IMR-90 (cell line): ENCODE data around the gene TCF4. TPM values are rescaled to one million over a fixed set of nuclear protein-coding genes. Genes with fewer than 3 reads are reported as not detected.

Source experiments
- ATAC-seq: fragments of 200-7000 bp; cut with Tn5 transposase; 2 replicates; pipeline ENCODE4 v1.9.1; 2020; ENCODE audit warnings: low read depth, mild to moderate bottlenecking, moderate library complexity
- BruUV-seq: library from RNA; stranded (reverse); fragments of 400-500 nt; replicated peaks from 2 replicates; lab custom pipeline; 2021; lab: Mats Ljungman, UMichigan
- CTCF ChIA-PET: fragments of 300-600 bp; formaldehyde crosslinking; extraction: SDS; loops from one replicate; lab custom pipeline; 2021; ENCODE audit warnings: antibody characterized with exemption; lab: Yijun Ruan, JAX
- POLR2A ChIA-PET: fragments of 300-600 bp; sonication (Branson Sonifier 250); formaldehyde crosslinking; loops from one replicate; lab custom pipeline; 2022; ENCODE audit warnings: antibody characterized with exemption; ENCODE audit not compliant: unreplicated experiment; lab: Charles Lee
- DNase-seq: peaks from one replicate; pipeline ENCODE4 v3.0.0; 2013
- H2AFZ ChIP-seq: replicated peaks from 2 replicates; pipeline ENCODE3; 2013; ENCODE audit warnings: low read length, mild to moderate bottlenecking; ENCODE audit not compliant: poor library complexity
- H2AK5ac ChIP-seq: 2 replicates; pipeline ENCODE4 v1.6.1; 2013; ENCODE audit warnings: low read depth, low read length, inconsistent platforms
- H2AK9ac ChIP-seq: replicated peaks from 2 replicates; pipeline ENCODE3; 2013; ENCODE audit warnings: mild to moderate bottlenecking, low read depth, low read length, moderate library complexity; ENCODE audit not compliant: poor library complexity
- H2BK120ac ChIP-seq: 2 replicates; pipeline ENCODE4 v1.6.1; 2013; ENCODE audit warnings: low read depth, low read length, inconsistent platforms
- H2BK15ac ChIP-seq: 3 replicates; pipeline ENCODE4 v1.6.1; 2013; ENCODE audit warnings: low read depth, low read length, inconsistent platforms
- H2BK20ac ChIP-seq: 2 replicates; pipeline ENCODE4 v1.6.1; 2013; ENCODE audit warnings: low read depth, mild to moderate bottlenecking, inconsistent platforms, low read length, moderate library complexity
- H2BK5ac ChIP-seq: 2 replicates; pipeline ENCODE4 v1.6.1; 2013; ENCODE audit warnings: mild to moderate bottlenecking, low read depth, low read length, inconsistent platforms; ENCODE audit not compliant: poor library complexity, severe bottlenecking
- H3K14ac ChIP-seq: replicated peaks from 2 replicates; pipeline ENCODE4 v1.6.1; 2013; ENCODE audit warnings: low read depth, low read length, inconsistent platforms
- H3K18ac ChIP-seq: 2 replicates; pipeline ENCODE4 v1.6.1; 2013; ENCODE audit warnings: low read depth, low read length, control low read depth
- H3K23ac ChIP-seq: 2 replicates; pipeline ENCODE4 v1.6.1; 2013; ENCODE audit warnings: low read depth, low read length, inconsistent platforms
- H3K27ac ChIP-seq: 2 replicates; pipeline ENCODE4 v1.5.1; 2013; ENCODE audit warnings: mild to moderate bottlenecking, control low read depth, low read length; ENCODE audit not compliant: insufficient read depth
- H3K27me3 ChIP-seq: 2 replicates; pipeline ENCODE4 v1.6.1; 2013; ENCODE audit warnings: low read length; ENCODE audit not compliant: control insufficient read depth, insufficient read depth
- H3K36me3 ChIP-seq: 2 replicates; pipeline ENCODE4 v1.6.1; 2013; ENCODE audit warnings: low read length, mixed read lengths; ENCODE audit not compliant: control insufficient read depth, insufficient read depth
- H3K4ac ChIP-seq: 2 replicates; pipeline ENCODE4 v1.6.1; 2013; ENCODE audit warnings: low read depth, low read length, inconsistent platforms
- H3K4me1 ChIP-seq: 2 replicates; pipeline ENCODE4 v1.6.1; 2013; ENCODE audit warnings: low read length, mixed read lengths; ENCODE audit not compliant: control insufficient read depth, insufficient read depth
- H3K4me2 ChIP-seq: 2 replicates; pipeline ENCODE4 v1.6.1; 2013; ENCODE audit warnings: low read depth, mild to moderate bottlenecking, control low read depth, low read length, moderate library complexity
- H3K4me3 ChIP-seq: 2 replicates; pipeline ENCODE4 v1.5.1; 2013; ENCODE audit warnings: low read depth, mild to moderate bottlenecking, control low read depth, low read length, moderate library complexity; ENCODE audit not compliant: insufficient read depth
- H3K56ac ChIP-seq: 2 replicates; pipeline ENCODE4 v1.6.1; 2013; ENCODE audit warnings: low read length, inconsistent platforms; ENCODE audit not compliant: insufficient read depth; ENCODE audit errors: extremely low read depth
- H3K79me1 ChIP-seq, 2 experiments: 2 replicates each; pipeline ENCODE4 v1.6.1; 2013; ENCODE audit warnings: low read length in 2 of 2, inconsistent platforms in 1 of 2, low read depth in 1 of 2
- H3K9ac ChIP-seq: 2 replicates; pipeline ENCODE4 v1.6.1; 2013; ENCODE audit warnings: low read depth, low read length, control low read depth
- H3K9me1 ChIP-seq: 2 replicates; pipeline ENCODE4 v1.6.1; 2013; ENCODE audit warnings: low read length, inconsistent platforms; ENCODE audit not compliant: insufficient read depth
- H3K9me3 ChIP-seq: 2 replicates; pipeline ENCODE4 v1.6.1; 2013; ENCODE audit warnings: low read length; ENCODE audit not compliant: control insufficient read depth, insufficient read depth
- H4K20me1 ChIP-seq: 2 replicates; pipeline ENCODE4 v1.6.1; 2013; ENCODE audit warnings: low read length, inconsistent platforms; ENCODE audit not compliant: insufficient read depth
- H4K5ac ChIP-seq: 2 replicates; pipeline ENCODE4 v1.6.1; 2013; ENCODE audit warnings: mild to moderate bottlenecking, low read depth, low read length, control low read depth
- H4K8ac ChIP-seq, 2 experiments: 2 replicates each; pipeline ENCODE4 v1.6.1; 2013; ENCODE audit warnings: low read depth in 2 of 2, low read length in 2 of 2, control low read depth in 1 of 2, inconsistent platforms in 1 of 2
- H4K91ac ChIP-seq: 2 replicates; pipeline ENCODE4 v1.6.1; 2013; ENCODE audit warnings: low read depth, low read length, inconsistent platforms; ENCODE audit not compliant: insufficient read depth
- BHLHE40 ChIP-seq: fragments of 150-350 bp; IDR thresholded peaks from 2 replicates; pipeline ENCODE4 v1.6.1; 2016; ENCODE audit warnings: mild to moderate bottlenecking, low read depth, low read length
- CEBPB ChIP-seq: IDR thresholded peaks from 2 replicates; pipeline ENCODE4 v1.6.1; 2012; ENCODE audit warnings: low read depth, low read length, improper control_type of control experiment
- CHD1 ChIP-seq: IDR thresholded peaks from 2 replicates; pipeline ENCODE4 v1.6.1; 2012; ENCODE audit warnings: low read depth, low read length, improper control_type of control experiment
- CTCF ChIP-seq: conservative IDR thresholded peaks from 2 replicates; pipeline ENCODE4 v1.5.1; 2012; ENCODE audit warnings: mild to moderate bottlenecking, low read depth, low read length, improper control_type of control experiment
- MAFK ChIP-seq: IDR thresholded peaks from 2 replicates; pipeline ENCODE4 v1.6.1; 2012; ENCODE audit warnings: low read depth, low read length, improper control_type of control experiment
- MAZ ChIP-seq: IDR thresholded peaks from 2 replicates; pipeline ENCODE4 v1.6.1; 2012; ENCODE audit warnings: low read depth, mild to moderate bottlenecking, low read length, improper control_type of control experiment, moderate library complexity, borderline replicate concordance
- MXI1 ChIP-seq: IDR thresholded peaks from 2 replicates; pipeline ENCODE4 v1.6.1; 2012; ENCODE audit warnings: low read depth, mild to moderate bottlenecking, low read length, moderate library complexity, borderline replicate concordance
- NFE2L2 ChIP-seq: fragments of 150-350 bp; IDR thresholded peaks from 2 replicates; pipeline ENCODE4 v1.6.1; 2016; ENCODE audit warnings: low read depth, mild to moderate bottlenecking, low read length
- RAD21 ChIP-seq: IDR thresholded peaks from 2 replicates; pipeline ENCODE4 v1.6.1; 2012; ENCODE audit warnings: low read length, improper control_type of control experiment
- RCOR1 ChIP-seq: IDR thresholded peaks from 2 replicates; pipeline ENCODE4 v1.6.1; 2012; ENCODE audit warnings: mild to moderate bottlenecking, low read length, improper control_type of control experiment; ENCODE audit not compliant: insufficient replicate concordance
- RFX5 ChIP-seq: IDR thresholded peaks from 2 replicates; pipeline ENCODE4 v1.8.0; 2012; ENCODE audit warnings: low read depth, mild to moderate bottlenecking, low read length, moderate library complexity
- SMC3 ChIP-seq: fragments of 150-350 bp; IDR thresholded peaks from 2 replicates; pipeline ENCODE4 v1.6.1; 2016; ENCODE audit warnings: low read depth, mild to moderate bottlenecking, antibody characterized with exemption, low read length, moderate library complexity
- USF2 ChIP-seq: fragments of 150-350 bp; IDR thresholded peaks from 2 replicates; pipeline ENCODE4 v1.6.1; 2017; ENCODE audit warnings: mild to moderate bottlenecking, antibody characterized with exemption, low read length, low read depth
- WGBS, 2 experiments: methylation state at CpG; one replicate each; pipeline versions ENCODE4 v1.1.5 to v1.1.7; 2013; ENCODE audit warnings: missing lambda C conversion rate in 2 of 2; ENCODE audit not compliant: insufficient read length in 1 of 2; ENCODE audit errors: extremely low coverage in 2 of 2; 5-methylcytosine and 5-hydroxymethylcytosine counted together
- dilution Hi-C: fragments of 300-500 bp; cut with HindIII; formaldehyde crosslinking; loops from one replicate; pipeline ENCODE4 v1.14.3; 2018; ENCODE audit warnings: low sequenced_read_pairs; ENCODE audit not compliant: unreplicated experiment
- in situ Hi-C: fragments of 300-500 bp; cut with MboI; formaldehyde crosslinking; loops from 3 replicates; pipeline ENCODE4 v1.14.3; 2019; ENCODE audit warnings: low sequenced_read_pairs, inconsistent platforms, mixed read lengths
- intact Hi-C: fragments of 100-400 bp; cut with micrococcal nuclease; formaldehyde crosslinking; loops from 2 replicates; pipeline ENCODE4 v1.10.0; 2022
- polyA plus RNA-seq, 3 experiments: library from polyadenylated mRNA; depleted of rRNA; stranded (reverse); fragments of >200 nt; gene quantifications; 2 replicates each; pipeline ENCODE4 v1.2.3, GENCODE V29; 2012; ENCODE audit warnings: low replicate concordance in 1 of 3
- total RNA-seq: library from RNA; depleted of rRNA; stranded (reverse); fragments of >200 nt; gene quantifications from 2 replicates; pipeline ENCODE4 v1.2.3, GENCODE V29; 2012

Gene TCF4
- total and polyA plus RNA-seq, 2 of the 4 experiments (the other 2 are of a cell fraction): 30.0 to 87.1 TPM

GRCh38 chr18:55585065-55585919 is 2.7 kb downstream of the TCF4 start (continued):
- TF ChIP-seq MAZ (no peak), RAD21 (no peak), RFX5 (no peak)

- peak overlapping the region; percentile 97 for H3K4me2 ChIP-seq
- peaks cover 2% of the 10 kb centered on the region; the same call in 1 of the 2 replicates for H3K36me3 ChIP-seq
- BruUV-seq: no TSS peak
- DNase-seq: no peak
- H3K14ac ChIP-seq: no peak overlapping the region; the same call in 1 of the 2 replicates
- H4K91ac ChIP-seq: no peak overlapping the region
- no peak overlapping the region for H4K8ac ChIP-seq
- no CpG with 5 or more reads among the region's 2 CpGs for WGBS, 2 experiments
- no peak for ATAC-seq
- H2AFZ ChIP-seq: no peak overlapping the region
- H4K20me1 ChIP-seq: no peaks in the 10 kb centered on the region
- no peak overlapping the region for H3K4ac ChIP-seq
- no peak overlapping the region for H2BK20ac ChIP-seq
- H3K9me1 ChIP-seq: 0 out of 2 replicates have a peak, but pooled peaks cover 3% of the 10 kb centered on the region
- no peaks in the 10 kb centered on the region for H3K9me3 ChIP-seq
- CTCF ChIA-PET: no interaction called here
- H3K27me3 ChIP-seq: no peaks in the 10 kb centered on the region
- intact Hi-C loops (loop anchor here (10.0 kb wide), 1 partner anchor 651 kb away; no protein-coding TSS in a partner anchor), dilution Hi-C loops (no loop called here), in situ Hi-C loops (loop anchor here (10.0 kb wide), 1 partner anchor 349 kb away; no protein-coding TSS in a partner anchor)
- H2AK9ac ChIP-seq: no peak overlapping the region
- no peak overlapping the region for H4K5ac ChIP-seq
- no peak overlapping the region for H2BK120ac ChIP-seq
- H3K4me1 ChIP-seq: peaks cover 6% of the 10 kb centered on the region; the same call in 1 of the 2 replicates
- H2BK15ac ChIP-seq: no peak overlapping the region
- H3K56ac ChIP-seq: no peak overlapping the region
- POLR2A ChIA-PET: no interaction called here
- H3K27ac ChIP-seq: no peak overlapping the region
- H3K23ac ChIP-seq: no peak overlapping the region
- no peak overlapping the region for H3K18ac ChIP-seq
- H2BK5ac ChIP-seq: peak overlapping the region; percentile 49
- no peak overlapping the region for H2AK5ac ChIP-seq
- peak overlapping the region; percentile 17 for H3K4me3 ChIP-seq
- peaks cover 7 to 37% of the 10 kb centered on the region in 2 experiments; a peak in 3 of 4 replicates for H3K79me1 ChIP-seq
- H3K9ac ChIP-seq: no peak overlapping the region
- TF ChIP-seq BHLHE40 (no peak), CHD1 (no peak), MXI1 (no peak), NFE2L2 (no peak), USF2 (no peak), SMC3 (no peak), RFX5 (no peak), MAZ (no peak), MAFK (no peak), RAD21 (no peak), CTCF (no peak), RCOR1 (no peak), CEBPB (no peak)
Observed at GRCh38 chr18:55584201-55584600, 3.8 kb downstream of the TCF4 start.
